IMR-90 (cell line): ENCODE results near the gene GNG5. TPM values are rescaled to one million over a fixed set of nuclear protein-coding genes. Genes with fewer than 3 reads are reported as not detected.

Source experiments
- ATAC-seq: fragments of 200-7000 bp; cut with Tn5 transposase; 2 replicates; pipeline ENCODE4 v1.9.1; 2020; ENCODE audit warnings: low read depth, mild to moderate bottlenecking, moderate library complexity
- BruUV-seq: library from RNA; stranded (reverse); fragments of 400-500 nt; replicated peaks from 2 replicates; lab custom pipeline; 2021; lab: Mats Ljungman, UMichigan
- CTCF ChIA-PET: fragments of 300-600 bp; formaldehyde crosslinking; extraction: SDS; loops from one replicate; lab custom pipeline; 2021; ENCODE audit warnings: antibody characterized with exemption; lab: Yijun Ruan, JAX
- POLR2A ChIA-PET: fragments of 300-600 bp; sonication (Branson Sonifier 250); formaldehyde crosslinking; loops from one replicate; lab custom pipeline; 2022; ENCODE audit warnings: antibody characterized with exemption; ENCODE audit not compliant: unreplicated experiment; lab: Charles Lee
- DNase-seq: peaks from one replicate; pipeline ENCODE4 v3.0.0; 2013
- H2AFZ ChIP-seq: replicated peaks from 2 replicates; pipeline ENCODE3; 2013; ENCODE audit warnings: low read length, mild to moderate bottlenecking; ENCODE audit not compliant: poor library complexity
- H2AK5ac ChIP-seq: 2 replicates; pipeline ENCODE4 v1.6.1; 2013; ENCODE audit warnings: low read depth, low read length, inconsistent platforms
- H2AK9ac ChIP-seq: replicated peaks from 2 replicates; pipeline ENCODE3; 2013; ENCODE audit warnings: mild to moderate bottlenecking, low read depth, low read length, moderate library complexity; ENCODE audit not compliant: poor library complexity
- H2BK120ac ChIP-seq: 2 replicates; pipeline ENCODE4 v1.6.1; 2013; ENCODE audit warnings: low read depth, low read length, inconsistent platforms
- H2BK15ac ChIP-seq: 3 replicates; pipeline ENCODE4 v1.6.1; 2013; ENCODE audit warnings: low read depth, low read length, inconsistent platforms
- H2BK20ac ChIP-seq: 2 replicates; pipeline ENCODE4 v1.6.1; 2013; ENCODE audit warnings: low read depth, mild to moderate bottlenecking, inconsistent platforms, low read length, moderate library complexity
- H2BK5ac ChIP-seq: 2 replicates; pipeline ENCODE4 v1.6.1; 2013; ENCODE audit warnings: mild to moderate bottlenecking, low read depth, low read length, inconsistent platforms; ENCODE audit not compliant: poor library complexity, severe bottlenecking
- H3K14ac ChIP-seq: replicated peaks from 2 replicates; pipeline ENCODE4 v1.6.1; 2013; ENCODE audit warnings: low read depth, low read length, inconsistent platforms
- H3K18ac ChIP-seq: 2 replicates; pipeline ENCODE4 v1.6.1; 2013; ENCODE audit warnings: low read depth, low read length, control low read depth
- H3K23ac ChIP-seq: 2 replicates; pipeline ENCODE4 v1.6.1; 2013; ENCODE audit warnings: low read depth, low read length, inconsistent platforms
- H3K27ac ChIP-seq: 2 replicates; pipeline ENCODE4 v1.5.1; 2013; ENCODE audit warnings: mild to moderate bottlenecking, control low read depth, low read length; ENCODE audit not compliant: insufficient read depth
- H3K27me3 ChIP-seq: 2 replicates; pipeline ENCODE4 v1.6.1; 2013; ENCODE audit warnings: low read length; ENCODE audit not compliant: control insufficient read depth, insufficient read depth
- H3K36me3 ChIP-seq: 2 replicates; pipeline ENCODE4 v1.6.1; 2013; ENCODE audit warnings: low read length, mixed read lengths; ENCODE audit not compliant: control insufficient read depth, insufficient read depth
- H3K4ac ChIP-seq: 2 replicates; pipeline ENCODE4 v1.6.1; 2013; ENCODE audit warnings: low read depth, low read length, inconsistent platforms
- H3K4me1 ChIP-seq: 2 replicates; pipeline ENCODE4 v1.6.1; 2013; ENCODE audit warnings: low read length, mixed read lengths; ENCODE audit not compliant: control insufficient read depth, insufficient read depth
- H3K4me2 ChIP-seq: 2 replicates; pipeline ENCODE4 v1.6.1; 2013; ENCODE audit warnings: low read depth, mild to moderate bottlenecking, control low read depth, low read length, moderate library complexity
- H3K4me3 ChIP-seq: 2 replicates; pipeline ENCODE4 v1.5.1; 2013; ENCODE audit warnings: low read depth, mild to moderate bottlenecking, control low read depth, low read length, moderate library complexity; ENCODE audit not compliant: insufficient read depth
- H3K56ac ChIP-seq: 2 replicates; pipeline ENCODE4 v1.6.1; 2013; ENCODE audit warnings: low read length, inconsistent platforms; ENCODE audit not compliant: insufficient read depth; ENCODE audit errors: extremely low read depth
- H3K79me1 ChIP-seq, 2 experiments: 2 replicates each; pipeline ENCODE4 v1.6.1; 2013; ENCODE audit warnings: low read length in 2 of 2, inconsistent platforms in 1 of 2, low read depth in 1 of 2
- H3K9ac ChIP-seq: 2 replicates; pipeline ENCODE4 v1.6.1; 2013; ENCODE audit warnings: low read depth, low read length, control low read depth
- H3K9me1 ChIP-seq: 2 replicates; pipeline ENCODE4 v1.6.1; 2013; ENCODE audit warnings: low read length, inconsistent platforms; ENCODE audit not compliant: insufficient read depth
- H3K9me3 ChIP-seq: 2 replicates; pipeline ENCODE4 v1.6.1; 2013; ENCODE audit warnings: low read length; ENCODE audit not compliant: control insufficient read depth, insufficient read depth
- H4K20me1 ChIP-seq: 2 replicates; pipeline ENCODE4 v1.6.1; 2013; ENCODE audit warnings: low read length, inconsistent platforms; ENCODE audit not compliant: insufficient read depth
- H4K5ac ChIP-seq: 2 replicates; pipeline ENCODE4 v1.6.1; 2013; ENCODE audit warnings: mild to moderate bottlenecking, low read depth, low read length, control low read depth
- H4K8ac ChIP-seq, 2 experiments: 2 replicates each; pipeline ENCODE4 v1.6.1; 2013; ENCODE audit warnings: low read depth in 2 of 2, low read length in 2 of 2, control low read depth in 1 of 2, inconsistent platforms in 1 of 2
- H4K91ac ChIP-seq: 2 replicates; pipeline ENCODE4 v1.6.1; 2013; ENCODE audit warnings: low read depth, low read length, inconsistent platforms; ENCODE audit not compliant: insufficient read depth
- BHLHE40 ChIP-seq: fragments of 150-350 bp; IDR thresholded peaks from 2 replicates; pipeline ENCODE4 v1.6.1; 2016; ENCODE audit warnings: mild to moderate bottlenecking, low read depth, low read length
- CEBPB ChIP-seq: IDR thresholded peaks from 2 replicates; pipeline ENCODE4 v1.6.1; 2012; ENCODE audit warnings: low read depth, low read length, improper control_type of control experiment
- CHD1 ChIP-seq: IDR thresholded peaks from 2 replicates; pipeline ENCODE4 v1.6.1; 2012; ENCODE audit warnings: low read depth, low read length, improper control_type of control experiment
- CTCF ChIP-seq: conservative IDR thresholded peaks from 2 replicates; pipeline ENCODE4 v1.5.1; 2012; ENCODE audit warnings: mild to moderate bottlenecking, low read depth, low read length, improper control_type of control experiment
- ELK1 ChIP-seq: fragments of 150-350 bp; IDR thresholded peaks from 2 replicates; pipeline ENCODE4 v1.6.1; 2016; ENCODE audit warnings: low read depth, mild to moderate bottlenecking, low read length, moderate library complexity, borderline replicate concordance
- FOS ChIP-seq: fragments of 150-350 bp; IDR thresholded peaks from 2 replicates; pipeline ENCODE4 v1.6.1; 2016; ENCODE audit warnings: low read depth, low read length
- MAFK ChIP-seq: IDR thresholded peaks from 2 replicates; pipeline ENCODE4 v1.6.1; 2012; ENCODE audit warnings: low read depth, low read length, improper control_type of control experiment
- MAZ ChIP-seq: IDR thresholded peaks from 2 replicates; pipeline ENCODE4 v1.6.1; 2012; ENCODE audit warnings: low read depth, mild to moderate bottlenecking, low read length, improper control_type of control experiment, moderate library complexity, borderline replicate concordance
- MXI1 ChIP-seq: IDR thresholded peaks from 2 replicates; pipeline ENCODE4 v1.6.1; 2012; ENCODE audit warnings: low read depth, mild to moderate bottlenecking, low read length, moderate library complexity, borderline replicate concordance
- NFE2L2 ChIP-seq: fragments of 150-350 bp; IDR thresholded peaks from 2 replicates; pipeline ENCODE4 v1.6.1; 2016; ENCODE audit warnings: low read depth, mild to moderate bottlenecking, low read length
- RCOR1 ChIP-seq: IDR thresholded peaks from 2 replicates; pipeline ENCODE4 v1.6.1; 2012; ENCODE audit warnings: mild to moderate bottlenecking, low read length, improper control_type of control experiment; ENCODE audit not compliant: insufficient replicate concordance
- RFX5 ChIP-seq: IDR thresholded peaks from 2 replicates; pipeline ENCODE4 v1.8.0; 2012; ENCODE audit warnings: low read depth, mild to moderate bottlenecking, low read length, moderate library complexity
- SMC3 ChIP-seq: fragments of 150-350 bp; IDR thresholded peaks from 2 replicates; pipeline ENCODE4 v1.6.1; 2016; ENCODE audit warnings: low read depth, mild to moderate bottlenecking, antibody characterized with exemption, low read length, moderate library complexity
- dilution Hi-C: fragments of 300-500 bp; cut with HindIII; formaldehyde crosslinking; loops from one replicate; pipeline ENCODE4 v1.14.3; 2018; ENCODE audit warnings: low sequenced_read_pairs; ENCODE audit not compliant: unreplicated experiment
- in situ Hi-C: fragments of 300-500 bp; cut with MboI; formaldehyde crosslinking; loops from 3 replicates; pipeline ENCODE4 v1.14.3; 2019; ENCODE audit warnings: low sequenced_read_pairs, inconsistent platforms, mixed read lengths
- intact Hi-C: fragments of 100-400 bp; cut with micrococcal nuclease; formaldehyde crosslinking; loops from 2 replicates; pipeline ENCODE4 v1.10.0; 2022
- polyA plus RNA-seq, 3 experiments: library from polyadenylated mRNA; depleted of rRNA; stranded (reverse); fragments of >200 nt; gene quantifications; 2 replicates each; pipeline ENCODE4 v1.2.3, GENCODE V29; 2012; ENCODE audit warnings: low replicate concordance in 1 of 3
- total RNA-seq: library from RNA; depleted of rRNA; stranded (reverse); fragments of >200 nt; gene quantifications from 2 replicates; pipeline ENCODE4 v1.2.3, GENCODE V29; 2012
- TF ChIP-seq, protein P1 (sequence below): fragments of 150-350 bp; IDR thresholded peaks from 2 replicates; pipeline ENCODE4 v1.6.1; 2017; ENCODE audit warnings: mild to moderate bottlenecking, antibody characterized with exemption, low read length, low read depth

Gene GNG5
- total and polyA plus RNA-seq, 2 of the 4 experiments (the other 2 are of a cell fraction) = 36.4 to 128 TPM

GRCh38 chr1:84538599-84538998 lies 32.2 kb upstream of the GNG5 start:
- no peak overlapping the region for H4K91ac ChIP-seq
- no peak overlapping the region for H4K5ac ChIP-seq
- H3K14ac ChIP-seq = no peak overlapping the region
- no peak for ATAC-seq
- no peak overlapping the region for H2AK9ac ChIP-seq
- H2BK5ac ChIP-seq = no peak overlapping the region
- H3K9ac ChIP-seq = no peak overlapping the region
- in situ Hi-C loops = no loop called here
- dilution Hi-C loops = no loop called here
- no peak overlapping the region for H2AFZ ChIP-seq
- TF ChIP-seq RCOR1 (no peak), ELK1 (no peak), CHD1 (no peak), FOS (no peak), RFX5 (no peak), CTCF (no peak), SMC3 (no peak), NFE2L2 (no peak), MAFK (no peak), MXI1 (no peak), MAZ (no peak), CEBPB (no peak), BHLHE40 (no peak)
- TF ChIP-seq, protein P1, sequence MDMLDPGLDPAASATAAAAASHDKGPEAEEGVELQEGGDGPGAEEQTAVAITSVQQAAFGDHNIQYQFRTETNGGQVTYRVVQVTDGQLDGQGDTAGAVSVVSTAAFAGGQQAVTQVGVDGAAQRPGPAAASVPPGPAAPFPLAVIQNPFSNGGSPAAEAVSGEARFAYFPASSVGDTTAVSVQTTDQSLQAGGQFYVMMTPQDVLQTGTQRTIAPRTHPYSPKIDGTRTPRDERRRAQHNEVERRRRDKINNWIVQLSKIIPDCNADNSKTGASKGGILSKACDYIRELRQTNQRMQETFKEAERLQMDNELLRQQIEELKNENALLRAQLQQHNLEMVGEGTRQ = no peak
- H2BK20ac ChIP-seq = no peak overlapping the region
- no peaks in the 10 kb centered on the region for H3K27me3 ChIP-seq
- H3K56ac ChIP-seq = no peak overlapping the region
- intact Hi-C loops = no loop called here
- no peak overlapping the region for H2BK15ac ChIP-seq
- H3K4ac ChIP-seq = no peak overlapping the region
- no TSS peak for BruUV-seq
- H3K9me3 ChIP-seq = no peaks in the 10 kb centered on the region
- H3K36me3 ChIP-seq = peaks cover 2% of the 10 kb centered on the region; the same call in 1 of the 2 replicates
- ChIA-PET POLR2A (no interaction called here), CTCF (no interaction called here)
- H3K27ac ChIP-seq = no peak overlapping the region
- H3K18ac ChIP-seq = no peak overlapping the region
- no peaks in the 10 kb centered on the region for H4K20me1 ChIP-seq
- no peak overlapping the region for H2BK120ac ChIP-seq
- H3K79me1 ChIP-seq = no peaks in the 10 kb centered on the region; a peak in 1 of 4 replicates
- H3K9me1 ChIP-seq = no peaks in the 10 kb centered on the region
- DNase-seq = no peak
- H3K4me2 ChIP-seq = no peak overlapping the region
- no peak overlapping the region for H3K4me3 ChIP-seq
- H2AK5ac ChIP-seq = no peak overlapping the region
- H4K8ac ChIP-seq = no peak overlapping the region
- H3K4me1 ChIP-seq = no peaks in the 10 kb centered on the region
- H3K23ac ChIP-seq = no peak overlapping the region
